OCI-LY1 (cell line): ENCODE results near the gene AFDN.

Experiments
- H2AFZ ChIP-seq: fragments of 200-600 bp; sonication (generic), shearing (Covaris generic); 2 replicates; pipeline ENCODE4 v1.6.0; 2014; ENCODE audit warnings: antibody characterized with exemption, mild to moderate bottlenecking, low read length
- H3F3A ChIP-seq: fragments of 200-600 bp; sonication (generic), shearing (Covaris generic); 2 replicates; pipeline ENCODE4 v1.6.0; 2014; ENCODE audit warnings: mild to moderate bottlenecking, antibody characterized with exemption, low read length, moderate library complexity; ENCODE audit not compliant: insufficient read depth
- H3K27ac ChIP-seq: fragments of 200-600 bp; sonication (generic); 2 replicates; pipeline ENCODE4 v1.5.1; 2014; ENCODE audit warnings: low read length, mixed run types, mild to moderate bottlenecking, low read depth; ENCODE audit not compliant: poor library complexity, severe bottlenecking
- H3K27me3 ChIP-seq: fragments of 200-600 bp; sonication (generic); 2 replicates; pipeline ENCODE4 v1.6.0; 2014; ENCODE audit warnings: antibody characterized with exemption, mild to moderate bottlenecking, low read length, moderate library complexity; ENCODE audit not compliant: insufficient read depth
- H3K36me3 ChIP-seq: fragments of 200-600 bp; sonication (generic); 2 replicates; pipeline ENCODE4 v1.6.1; 2014; ENCODE audit warnings: mild to moderate bottlenecking, antibody characterized with exemption, low read length, moderate library complexity, mixed read lengths; ENCODE audit not compliant: insufficient read depth
- H3K4me1 ChIP-seq: fragments of 200-600 bp; sonication (generic); 2 replicates; pipeline ENCODE4 v1.5.1; 2014; ENCODE audit warnings: mild to moderate bottlenecking, low read length, moderate library complexity; ENCODE audit not compliant: insufficient read depth, severe bottlenecking
- H3K4me2 ChIP-seq: fragments of 200-600 bp; sonication (generic), shearing (Covaris generic); 2 replicates; pipeline ENCODE4 v1.6.1; 2014; ENCODE audit warnings: low read length
- H3K4me3 ChIP-seq: fragments of 200-600 bp; sonication (generic); 2 replicates; pipeline ENCODE4 v1.5.1; 2014; ENCODE audit warnings: low read length, low read depth, mild to moderate bottlenecking, mixed read lengths; ENCODE audit not compliant: poor library complexity, severe bottlenecking
- H3K79me2 ChIP-seq: fragments of 200-600 bp; shearing (Covaris generic); 2 replicates; pipeline ENCODE4 v1.6.1; 2016; ENCODE audit warnings: mixed run types, low read length, mixed read lengths; ENCODE audit not compliant: insufficient read depth
- H3K9ac ChIP-seq: fragments of 200-600 bp; sonication (generic), shearing (Covaris generic); 2 replicates; pipeline ENCODE4 v1.6.1; 2014; ENCODE audit warnings: mild to moderate bottlenecking, low read length, mixed read lengths
- H3K9me2 ChIP-seq: fragments of 200-600 bp; sonication (generic), shearing (Covaris generic); 2 replicates; pipeline ENCODE4 v1.6.1; 2014; ENCODE audit warnings: low read depth, mild to moderate bottlenecking, low read length, mixed read lengths
- H3K9me3 ChIP-seq: fragments of 200-600 bp; shearing (Covaris generic); 2 replicates; pipeline ENCODE4 v1.6.1; 2014; ENCODE audit warnings: low read length, mixed read lengths
- H4K20me1 ChIP-seq: fragments of 200-600 bp; sonication (generic), shearing (Covaris generic); 2 replicates; pipeline ENCODE4 v1.6.0; 2016; ENCODE audit warnings: mild to moderate bottlenecking, low read length; ENCODE audit not compliant: insufficient read depth
- EZH2 ChIP-seq: fragments of 200-600 bp; sonication (generic), shearing (Covaris generic); IDR thresholded peaks from 2 replicates; pipeline ENCODE4 v1.8.0; 2017; ENCODE audit warnings: borderline replicate concordance, mixed run types, mild to moderate bottlenecking, antibody characterized with exemption, low read length, moderate library complexity, mixed read lengths
- TF ChIP-seq, protein P1 (sequence below): fragments of 200-600 bp; sonication (generic), shearing (Covaris generic); IDR thresholded peaks from 2 replicates; pipeline ENCODE4 v1.5.1; 2017; ENCODE audit warnings: mild to moderate bottlenecking, antibody characterized with exemption, low read length, moderate library complexity, mixed read lengths

Gene AFDN

DNA sequence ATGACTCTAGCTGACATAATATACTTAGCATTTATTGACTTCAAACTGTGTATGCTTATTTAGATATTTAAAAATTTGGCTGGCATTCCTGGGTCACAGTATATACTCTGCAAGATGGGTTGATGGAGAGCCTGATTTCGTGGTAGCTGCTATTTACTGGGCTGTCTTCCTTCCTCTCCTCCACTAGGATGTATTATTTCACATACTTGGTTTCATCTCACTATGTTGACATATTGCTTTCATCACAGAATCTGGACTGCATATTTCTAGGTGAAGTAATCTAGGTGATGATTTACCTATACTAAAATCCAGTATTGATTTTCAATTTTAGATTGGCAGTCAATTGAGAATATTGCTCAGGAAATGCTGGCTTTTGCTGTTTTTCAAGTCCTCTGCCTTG is 15.7 kb downstream of the AFDN start:
- H3K36me3 ChIP-seq: no peaks in the 10 kb centered on the region
- H3K4me2 ChIP-seq: no peak overlapping the region
- H3K27me3 ChIP-seq: no peaks in the 10 kb centered on the region
- no peak overlapping the region for H3K9ac ChIP-seq
- no peaks in the 10 kb centered on the region for H3F3A ChIP-seq
- H3K27ac ChIP-seq: no peak overlapping the region
- no peaks in the 10 kb centered on the region for H3K4me1 ChIP-seq
- no peaks in the 10 kb centered on the region for H4K20me1 ChIP-seq
- H3K9me2 ChIP-seq: no peaks in the 10 kb centered on the region
- H3K9me3 ChIP-seq: no peaks in the 10 kb centered on the region
- no peak overlapping the region for H3K4me3 ChIP-seq
- no peak for TF ChIP-seq EZH2
- TF ChIP-seq, protein P1, sequence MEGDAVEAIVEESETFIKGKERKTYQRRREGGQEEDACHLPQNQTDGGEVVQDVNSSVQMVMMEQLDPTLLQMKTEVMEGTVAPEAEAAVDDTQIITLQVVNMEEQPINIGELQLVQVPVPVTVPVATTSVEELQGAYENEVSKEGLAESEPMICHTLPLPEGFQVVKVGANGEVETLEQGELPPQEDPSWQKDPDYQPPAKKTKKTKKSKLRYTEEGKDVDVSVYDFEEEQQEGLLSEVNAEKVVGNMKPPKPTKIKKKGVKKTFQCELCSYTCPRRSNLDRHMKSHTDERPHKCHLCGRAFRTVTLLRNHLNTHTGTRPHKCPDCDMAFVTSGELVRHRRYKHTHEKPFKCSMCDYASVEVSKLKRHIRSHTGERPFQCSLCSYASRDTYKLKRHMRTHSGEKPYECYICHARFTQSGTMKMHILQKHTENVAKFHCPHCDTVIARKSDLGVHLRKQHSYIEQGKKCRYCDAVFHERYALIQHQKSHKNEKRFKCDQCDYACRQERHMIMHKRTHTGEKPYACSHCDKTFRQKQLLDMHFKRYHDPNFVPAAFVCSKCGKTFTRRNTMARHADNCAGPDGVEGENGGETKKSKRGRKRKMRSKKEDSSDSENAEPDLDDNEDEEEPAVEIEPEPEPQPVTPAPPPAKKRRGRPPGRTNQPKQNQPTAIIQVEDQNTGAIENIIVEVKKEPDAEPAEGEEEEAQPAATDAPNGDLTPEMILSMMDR: no peak
- no peak overlapping the region for H2AFZ ChIP-seq
- no peaks in the 10 kb centered on the region for H3K79me2 ChIP-seq

DNA sequence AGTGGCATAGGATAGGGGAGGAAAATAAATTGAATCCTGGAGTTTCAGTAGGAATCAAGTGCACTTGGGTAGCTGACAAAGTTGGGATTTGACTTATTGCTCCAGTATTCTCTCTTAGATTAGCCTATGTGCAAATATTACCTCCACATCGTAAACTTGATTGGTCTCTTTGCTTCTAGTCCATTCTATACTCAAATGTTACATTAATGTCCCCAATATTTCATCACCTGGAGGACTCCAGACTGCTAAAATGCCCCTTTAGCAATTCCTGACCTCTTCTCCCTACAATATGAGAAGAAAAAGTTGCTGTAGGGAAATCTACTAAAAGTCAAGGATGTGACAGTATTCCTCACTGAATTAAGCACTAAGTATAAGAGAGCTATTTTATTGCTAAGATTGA is 16.3 kb downstream of the AFDN start:
- no peaks in the 10 kb centered on the region for H3K27me3 ChIP-seq
- no peak overlapping the region for H3K4me2 ChIP-seq
- H3K79me2 ChIP-seq: no peaks in the 10 kb centered on the region
- no peaks in the 10 kb centered on the region for H4K20me1 ChIP-seq
- no peaks in the 10 kb centered on the region for H3K9me3 ChIP-seq
- H3K4me1 ChIP-seq: no peaks in the 10 kb centered on the region
- no peak overlapping the region for H3K27ac ChIP-seq
- no peaks in the 10 kb centered on the region for H3F3A ChIP-seq
- H3K9me2 ChIP-seq: no peaks in the 10 kb centered on the region
- no peaks in the 10 kb centered on the region for H3K36me3 ChIP-seq
- no peak overlapping the region for H3K4me3 ChIP-seq
- TF ChIP-seq EZH2: no peak
- TF ChIP-seq, protein P1: no peak
- H2AFZ ChIP-seq: no peak overlapping the region
- H3K9ac ChIP-seq: no peak overlapping the region

DNA sequence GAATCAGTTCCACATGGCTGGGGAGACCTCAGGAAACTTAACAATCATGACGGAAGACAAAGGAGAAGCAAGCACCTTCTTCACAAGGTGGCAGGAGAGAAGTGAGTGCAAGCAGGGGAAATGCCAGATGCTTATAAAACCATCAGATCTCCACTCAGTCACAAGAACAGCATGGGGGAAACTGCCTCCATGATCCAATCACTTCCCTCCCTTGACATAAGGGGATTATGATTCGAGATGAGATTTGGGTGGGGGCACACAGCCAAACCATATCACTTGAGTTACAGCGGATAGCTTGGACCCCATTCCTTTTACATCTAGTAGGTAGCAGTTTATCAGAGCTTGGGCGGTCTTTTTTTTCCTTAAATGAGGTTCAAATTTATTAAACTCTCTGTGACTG is 19.1 kb downstream of the AFDN start:
- Histone ChIP-seq H3K4me1 (no peaks in the 10 kb centered on the region), H3K4me2 (no peak overlapping the region), H3K9me2 (no peaks in the 10 kb centered on the region), H3F3A (no peaks in the 10 kb centered on the region), H3K27me3 (no peaks in the 10 kb centered on the region), H2AFZ (no peak overlapping the region), H3K79me2 (no peaks in the 10 kb centered on the region), H3K27ac (no peak overlapping the region), H3K36me3 (no peaks in the 10 kb centered on the region), H3K9ac (no peak overlapping the region), H3K4me3 (no peak overlapping the region), H4K20me1 (no peaks in the 10 kb centered on the region), H3K9me3 (no peaks in the 10 kb centered on the region)
- no peak for TF ChIP-seq EZH2
- TF ChIP-seq, protein P1: no peak
